HepG2 (cell line): ENCODE data around the gene TMEM135. TPM values are rescaled to one million over a fixed set of nuclear protein-coding genes. Genes with fewer than 3 reads are reported as not detected.
A peak's percentile ranks its signal among the peaks of the same experiment; 100 is the strongest.

Experiments used
- ATAC-seq: fragments of 200-7000 bp; cut with Tn5 transposase; 3 replicates; pipeline ENCODE4 v1.9.1; 2020; ENCODE audit warnings: mild to moderate bottlenecking, moderate library complexity
- BruUV-seq: library from RNA; stranded (reverse); fragments of 400-500 nt; replicated peaks from 2 replicates; lab custom pipeline; 2021; lab: Mats Ljungman, UMichigan
- CTCF ChIA-PET: fragments of 300-600 bp; formaldehyde crosslinking; extraction: SDS; loops from one replicate; lab custom pipeline; 2021; ENCODE audit warnings: low total read pairs, inconsistent platforms, low intra/inter-chr PET ratio; lab: Yijun Ruan, JAX
- POLR2A ChIA-PET: fragments of 350-600 bp; sonication (Branson Sonifier 250); formaldehyde crosslinking; loops from one replicate; lab custom pipeline; 2020; ENCODE audit warnings: antibody characterized with exemption, inconsistent platforms; lab: Yijun Ruan, JAX
- DNase-seq: peaks from one replicate; pipeline ENCODE4 v3.0.0-alpha.2; 2015; ENCODE audit warnings: low spot score
- FAIRE-seq: peaks from 3 replicates; lab custom pipeline; 2011; peaks lifted over from hg19 to GRCh38; lab: Jason Lieb, UNC
- H2AFZ ChIP-seq: one replicate; pipeline ENCODE4 v1.6.1; 2011; ENCODE audit warnings: low read length, inconsistent platforms
- H3K27ac ChIP-seq: fragments of 300-600 bp; 3 replicates; pipeline ENCODE4 v1.8.0; 2011; ENCODE audit warnings: mixed run types, mild to moderate bottlenecking, mixed read lengths, low read length, inconsistent platforms; ENCODE audit not compliant: insufficient read depth; ENCODE audit errors: extremely low read length
- H3K27me3 ChIP-seq, 2 experiments: fragments of 200-600 bp in 1 of 2; 2 replicates in 1 of 2; 3 replicates in 1 of 2; pipeline versions ENCODE4 v1.6.0 to v1.8.0; 2011; ENCODE audit warnings: low read length in 2 of 2, mild to moderate bottlenecking in 2 of 2, moderate library complexity in 2 of 2, inconsistent platforms in 1 of 2; ENCODE audit not compliant: insufficient read depth in 2 of 2, control insufficient read depth in 1 of 2
- H3K36me3 ChIP-seq, 2 experiments: fragments of 200-600 bp in 1 of 2; replicated peaks in 1 of 2; 2 replicates in 1 of 2; 3 replicates in 1 of 2; pipeline versions ENCODE4 v1.5.1 to v1.8.0; 2011; ENCODE audit warnings: low read length in 2 of 2, inconsistent platforms in 1 of 2; ENCODE audit not compliant: insufficient read depth in 2 of 2, control insufficient read depth in 1 of 2
- H3K4me1 ChIP-seq: 2 replicates; pipeline ENCODE4 v1.5.1; 2012; ENCODE audit warnings: low read length, inconsistent platforms; ENCODE audit not compliant: insufficient read depth
- H3K4me2 ChIP-seq: 2 replicates; pipeline ENCODE4 v1.6.0; 2011; ENCODE audit warnings: low read depth, low read length, inconsistent platforms
- H3K4me3 ChIP-seq, 3 experiments: fragments of 200-600 bp in 1 of 3; sonication (generic), shearing (Covaris generic) in 1 of 3; replicated peaks in 1 of 3; 2 replicates each; pipeline ENCODE4 v1.5.1; 2011 to 2016; ENCODE audit warnings: low read length in 3 of 3, inconsistent platforms in 2 of 3, low read depth in 2 of 3, mild to moderate bottlenecking in 2 of 3, control low read depth in 1 of 3, mixed read lengths in 1 of 3; ENCODE audit not compliant: insufficient read depth in 1 of 3
- H3K79me2 ChIP-seq: one replicate; pipeline ENCODE4 v1.6.1; 2011; ENCODE audit warnings: low read length, inconsistent platforms; ENCODE audit not compliant: insufficient read depth
- H3K9ac ChIP-seq: 2 replicates; pipeline ENCODE4 v1.6.0; 2011; ENCODE audit warnings: mild to moderate bottlenecking, low read depth, low read length, inconsistent platforms; ENCODE audit not compliant: insufficient read depth
- H3K9me3 ChIP-seq: 2 replicates; pipeline ENCODE4 v1.5.1; 2012; ENCODE audit warnings: mild to moderate bottlenecking, low read length
- H4K20me1 ChIP-seq: 2 replicates; pipeline ENCODE4 v1.6.0; 2011; ENCODE audit warnings: inconsistent platforms, mild to moderate bottlenecking, low read length, moderate library complexity; ENCODE audit not compliant: insufficient read depth
- GFI1 ChIP-seq: sonication (generic); formaldehyde crosslinking; IDR thresholded peaks from 2 replicates; pipeline ENCODE4 v1.5.0; 2020; ENCODE audit warnings: missing genetic modification reagents, mild to moderate bottlenecking, borderline replicate concordance
- HMGXB4 ChIP-seq, 2 experiments: sonication (generic) in 1 of 2; formaldehyde crosslinking in 1 of 2; IDR thresholded peaks; 2 replicates each; pipeline versions ENCODE4 v1.4.0 to v1.6.1; 2018 to 2020; ENCODE audit warnings: missing genetic modification reagents in 2 of 2, borderline replicate concordance in 1 of 2, low read depth in 1 of 2, mild to moderate bottlenecking in 1 of 2, missing biosample characterization in 1 of 2
- PAXIP1 ChIP-seq: sonication (generic); formaldehyde crosslinking; conservative IDR thresholded peaks from 2 replicates; pipeline ENCODE4 v1.4.0; 2020; ENCODE audit warnings: mild to moderate bottlenecking, missing genetic modification reagents, moderate library complexity
- POGZ ChIP-seq: sonication (generic); formaldehyde crosslinking; IDR thresholded peaks from 2 replicates; pipeline ENCODE4 v1.4.0; 2020; ENCODE audit warnings: mild to moderate bottlenecking, missing genetic modification reagents
- XRCC5 ChIP-seq: fragments of 200-400 bp; formaldehyde crosslinking; optimal IDR thresholded peaks from 2 replicates; pipeline ENCODE3; 2017; ENCODE audit warnings: mild to moderate bottlenecking, low read length
- ZBTB7A ChIP-seq: sonication (generic); formaldehyde crosslinking; IDR thresholded peaks from 2 replicates; pipeline ENCODE4 v1.8.0; 2022; ENCODE audit warnings: mild to moderate bottlenecking, missing genetic modification reagents
- ZNF276 ChIP-seq: sonication (generic); formaldehyde crosslinking; IDR thresholded peaks from 2 replicates; pipeline ENCODE4 v1.4.0; 2020; ENCODE audit warnings: mild to moderate bottlenecking, low read depth, missing genetic modification reagents
- ZNF615 ChIP-seq: sonication (generic); formaldehyde crosslinking; IDR thresholded peaks from 2 replicates; pipeline ENCODE4 v1.5.0; 2020; ENCODE audit warnings: mild to moderate bottlenecking, missing genetic modification reagents, borderline replicate concordance
- ZNF749 ChIP-seq: sonication (generic); formaldehyde crosslinking; IDR thresholded peaks from 2 replicates; pipeline ENCODE4 v1.8.0; 2022; ENCODE audit warnings: mild to moderate bottlenecking, missing genetic modification reagents, moderate library complexity, borderline replicate concordance
- WGBS: methylation state at CpG from one replicate; pipeline ENCODE4 v1.1.6; 2017; ENCODE audit warnings: low lambda C conversion rate; 5-methylcytosine and 5-hydroxymethylcytosine counted together
- in situ Hi-C: cut with HindIII; loops from 2 replicates; pipeline ENCODE4 v1.10.0; 2017; ENCODE audit warnings: low pct_unique_long_range_greater_than_20kb; ENCODE audit not compliant: extremely low pct_ligation_motif_present
- intact Hi-C: fragments of 100-400 bp; cut with micrococcal nuclease; formaldehyde crosslinking; loops from one replicate; pipeline ENCODE4 v1.10.0; 2022; ENCODE audit not compliant: unreplicated experiment
- polyA plus RNA-seq, 8 experiments: library from polyadenylated mRNA; depleted of rRNA in 3 of 8; stranded (reverse) in 7 of 8; unstranded in 1 of 8; fragments of >200 nt; fragmentation: Illumina TruSeq in 4 of 8; extraction: Trizol in 4 of 8; gene quantifications; 2 replicates each; pipeline versions ENCODE4 v1.2.1 to v1.2.3, GENCODE V29; 2011 to 2016; ENCODE audit warnings: low read depth in 4 of 8, missing spikeins in 1 of 8, mixed read lengths in 1 of 8; ENCODE audit not compliant: insufficient read depth in 1 of 8
- total RNA-seq, 5 experiments: library from RNA; depleted of rRNA; stranded (reverse); fragments of >200 nt; fragmentation: Illumina TruSeq; extraction: Trizol; gene quantifications; 2 replicates each; pipeline ENCODE4 v1.2.3, GENCODE V29; 2016; ENCODE audit warnings: low read depth in 1 of 5

Gene TMEM135
- total and polyA plus RNA-seq, 2 of the 13 experiments (the other 11 are each of a cell fraction or from before 2014, with no cell fraction given), result 36.6 to 88.9 TPM

GRCh38 chr11:87019613-87020271, 18.0 kb upstream of the TMEM135 start (continued):
- no peak for TF ChIP-seq HMGXB4 (CRISPR knock-in tag; IDR thresholded peaks at IDR 0.05; ENCODE audit: borderline replicate concordance in 1 of 2, low read depth in 1 of 2)
- peak; percentile 46; the same call in 1 of the 2 replicates for TF ChIP-seq PAXIP1 (CRISPR knock-in tag)
- TF ChIP-seq POGZ (CRISPR knock-in tag), result 0 out of 2 replicates have a peak, but pooled peaks have one; percentile 40

GRCh38 chr11:87020336-87020735, 17.4 kb upstream of the TMEM135 start:
- ATAC-seq (no peak), FAIRE-seq (no peak), DNase-seq (no peak)
- intact Hi-C loops, result no loop called here
- no peak overlapping the region for H3K4me3 ChIP-seq
- H3K36me3 ChIP-seq, result no peaks in the 10 kb centered on the region
- H3K9me3 ChIP-seq, result no peaks in the 10 kb centered on the region
- no peaks in the 10 kb centered on the region for H3K27me3 ChIP-seq
- BruUV-seq, result no TSS peak
- no peak overlapping the region for H3K27ac ChIP-seq
- H3K4me1 ChIP-seq, result peaks cover 61% of the 10 kb centered on the region
- H3K4me2 ChIP-seq, result 0 out of 2 replicates have a peak overlapping the region, but pooled peaks have one; percentile 1
- WGBS, result 100% methylated on average over 1 of the region's 1 CpG
- H3K9ac ChIP-seq, result no peak overlapping the region
- no peaks in the 10 kb centered on the region for H3K79me2 ChIP-seq
- POLR2A ChIA-PET, result interaction anchor here (2.5 kb wide), 1 partner anchor 17 kb away, joined by 8 read pairs; the partner anchor contains the start of gene TMEM135
- no peak overlapping the region for H2AFZ ChIP-seq
- CTCF ChIA-PET, result no interaction called here
- in situ Hi-C loops, result no loop called here
- H4K20me1 ChIP-seq, result no peaks in the 10 kb centered on the region
- TF ChIP-seq ZNF276 (CRISPR knock-in tag), result no peak
- no peak for TF ChIP-seq ZBTB7A (CRISPR knock-in tag)
- TF ChIP-seq GFI1 (CRISPR knock-in tag), result no peak
- TF ChIP-seq ZNF749 (CRISPR knock-in tag), result no peak
- TF ChIP-seq XRCC5, result no peak
- no peak for TF ChIP-seq ZNF615 (CRISPR knock-in tag)
- TF ChIP-seq PAXIP1 (CRISPR knock-in tag), result no peak
